GM18858 (cell line): ENCODE measurements around the gene ZDHHC11B.
"Not testable (repeated sequence)": the region's sequence is repeated elsewhere in the genome, so short reads cannot be mapped to it uniquely, and the experiment has no call there.

Experiments
- ATAC-seq: cut with Tn5 transposase; IDR thresholded peaks from one replicate; pipeline ENCODE4 v1.9.1; 2021; ENCODE audit not compliant: unreplicated experiment

Gene ZDHHC11B

DNA sequence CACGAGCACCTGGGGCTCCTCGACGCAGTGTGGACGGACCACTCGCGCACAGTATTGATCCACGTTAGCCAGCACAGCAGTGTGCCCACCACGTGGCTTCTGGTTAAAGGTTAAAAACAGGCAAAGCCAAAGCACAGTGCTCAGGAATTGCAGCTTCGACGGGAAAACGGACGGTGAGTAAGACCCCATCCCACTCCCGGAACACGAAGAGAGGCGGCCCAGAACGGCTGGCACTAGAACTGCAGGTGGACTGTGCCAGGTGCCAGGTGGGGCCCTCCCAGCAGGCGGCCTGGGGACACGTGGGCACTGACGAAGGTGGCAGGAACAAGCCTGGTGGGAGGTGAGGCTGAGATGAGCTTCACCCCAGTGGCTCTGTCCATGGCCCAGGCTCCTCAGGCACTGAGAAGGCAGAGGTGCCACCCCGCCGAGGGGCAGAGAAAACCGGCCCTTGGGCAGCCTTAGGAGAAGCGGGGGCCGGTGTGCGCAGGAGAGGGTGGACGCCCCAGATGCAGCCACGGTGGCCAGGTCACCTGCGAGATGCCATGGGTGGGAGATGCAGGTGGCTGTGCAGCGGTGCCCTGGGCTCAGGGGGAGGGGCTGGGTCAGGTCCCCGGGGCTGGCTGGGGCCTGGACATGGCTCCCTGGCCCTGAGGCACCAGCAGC lies 96.0 kb downstream of the ZDHHC11B start:
- ATAC-seq, result not testable (repeated sequence)

DNA sequence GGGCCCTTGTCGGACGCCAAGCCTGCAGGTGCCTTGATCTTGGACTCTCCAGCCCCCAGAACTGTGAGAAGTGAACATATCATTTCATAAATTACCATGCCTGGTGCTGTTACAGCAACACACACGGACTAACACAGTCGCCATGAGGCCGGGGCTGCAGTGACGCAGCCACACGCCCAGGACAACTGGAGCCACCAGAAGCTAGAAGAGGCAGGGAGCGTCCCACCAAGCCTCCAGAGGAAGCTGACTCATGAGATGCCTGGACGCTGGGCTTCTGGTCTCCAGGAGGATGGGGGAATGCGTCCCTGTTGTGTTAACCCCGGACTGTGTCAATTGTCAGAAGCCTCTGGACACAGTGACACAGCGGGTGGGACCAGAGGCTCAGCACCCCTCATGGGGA lies 97.6 kb downstream of the ZDHHC11B start:
- not testable (repeated sequence) for ATAC-seq

DNA sequence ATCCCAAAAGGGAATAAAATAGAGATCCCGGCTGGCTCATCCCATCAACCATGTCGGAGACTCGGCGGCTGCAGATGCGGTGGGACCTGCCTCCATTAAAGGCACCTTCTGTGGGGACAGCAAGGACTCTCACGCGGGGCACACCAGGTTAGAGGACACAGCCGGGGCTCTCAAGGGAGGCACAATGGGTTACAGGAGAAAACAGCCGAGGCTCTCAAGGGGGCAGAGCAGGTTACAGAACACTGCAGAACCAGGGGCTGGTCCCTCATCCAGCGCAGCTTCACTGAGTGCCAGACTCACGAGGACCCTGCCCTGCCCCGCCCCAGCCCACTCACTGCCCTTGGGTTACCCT lies 98.4 kb downstream of the ZDHHC11B start:
- ATAC-seq, result not testable (repeated sequence)

DNA sequence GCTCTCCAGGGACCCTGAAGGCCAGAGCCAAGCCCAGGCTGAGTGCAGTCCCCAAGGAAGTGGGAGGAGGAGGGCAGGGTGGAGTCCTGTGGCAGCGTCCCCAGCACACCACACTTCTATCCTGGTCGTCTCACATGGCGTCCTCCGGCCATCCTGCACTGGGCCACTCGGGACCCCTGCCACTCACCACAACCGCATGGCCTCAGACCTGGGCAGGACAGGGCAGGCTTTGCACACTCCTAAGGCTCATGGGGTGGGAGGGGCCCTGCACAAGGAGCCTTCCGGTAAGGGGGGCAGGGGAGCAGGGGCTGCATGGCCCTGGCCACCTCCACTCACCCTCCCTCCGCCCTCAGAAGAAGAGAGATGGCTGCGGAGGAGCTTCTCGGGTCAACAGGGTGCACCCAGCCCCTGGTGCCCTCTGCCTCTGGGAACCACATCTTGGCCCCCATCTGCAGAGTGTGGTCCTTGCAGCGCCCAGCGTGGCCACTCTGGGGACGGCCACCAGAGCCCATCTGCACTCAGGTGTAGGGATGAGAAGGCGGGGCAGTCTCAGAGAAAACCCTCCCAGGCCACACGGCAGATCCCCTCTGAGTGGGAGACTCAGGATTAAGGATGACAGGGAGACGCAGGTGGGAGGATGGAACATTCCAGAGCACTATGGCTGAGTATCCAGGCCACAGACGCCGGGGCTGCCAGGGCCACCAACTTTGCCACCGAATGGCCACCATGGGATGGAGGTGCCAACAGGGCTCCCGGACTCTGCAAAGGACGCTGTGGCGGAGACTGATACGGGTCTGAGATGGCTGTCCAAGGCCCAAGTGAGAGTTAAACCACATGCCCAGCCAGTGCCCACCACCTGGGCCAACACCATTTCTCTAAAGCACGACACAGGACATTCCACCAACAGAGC lies 99.0 kb downstream of the ZDHHC11B start:
- ATAC-seq, result no peak

DNA sequence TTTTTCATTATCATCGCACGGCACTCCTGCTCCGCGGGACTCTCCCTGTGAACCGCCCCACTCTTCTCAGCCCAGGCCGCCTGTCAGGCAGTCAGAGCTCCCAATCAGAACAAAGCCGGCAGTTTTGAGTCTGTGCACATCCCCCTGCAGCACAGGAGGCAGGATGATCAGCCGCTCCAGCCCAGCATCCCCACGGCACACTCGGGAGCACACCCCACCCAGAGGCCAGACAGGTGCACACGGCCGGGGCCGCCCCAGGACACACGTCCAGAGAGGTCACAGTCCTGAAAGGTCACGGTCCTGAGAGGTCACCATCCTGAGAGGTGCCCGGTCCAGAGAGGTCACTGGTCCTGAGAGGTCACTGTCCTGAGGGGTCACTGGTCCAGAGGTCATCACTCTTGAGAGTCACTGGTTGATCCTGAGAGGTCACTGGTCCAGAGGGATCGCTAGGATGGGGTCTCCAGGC lies 99.7 kb downstream of the ZDHHC11B start:
- no peak for ATAC-seq

DNA sequence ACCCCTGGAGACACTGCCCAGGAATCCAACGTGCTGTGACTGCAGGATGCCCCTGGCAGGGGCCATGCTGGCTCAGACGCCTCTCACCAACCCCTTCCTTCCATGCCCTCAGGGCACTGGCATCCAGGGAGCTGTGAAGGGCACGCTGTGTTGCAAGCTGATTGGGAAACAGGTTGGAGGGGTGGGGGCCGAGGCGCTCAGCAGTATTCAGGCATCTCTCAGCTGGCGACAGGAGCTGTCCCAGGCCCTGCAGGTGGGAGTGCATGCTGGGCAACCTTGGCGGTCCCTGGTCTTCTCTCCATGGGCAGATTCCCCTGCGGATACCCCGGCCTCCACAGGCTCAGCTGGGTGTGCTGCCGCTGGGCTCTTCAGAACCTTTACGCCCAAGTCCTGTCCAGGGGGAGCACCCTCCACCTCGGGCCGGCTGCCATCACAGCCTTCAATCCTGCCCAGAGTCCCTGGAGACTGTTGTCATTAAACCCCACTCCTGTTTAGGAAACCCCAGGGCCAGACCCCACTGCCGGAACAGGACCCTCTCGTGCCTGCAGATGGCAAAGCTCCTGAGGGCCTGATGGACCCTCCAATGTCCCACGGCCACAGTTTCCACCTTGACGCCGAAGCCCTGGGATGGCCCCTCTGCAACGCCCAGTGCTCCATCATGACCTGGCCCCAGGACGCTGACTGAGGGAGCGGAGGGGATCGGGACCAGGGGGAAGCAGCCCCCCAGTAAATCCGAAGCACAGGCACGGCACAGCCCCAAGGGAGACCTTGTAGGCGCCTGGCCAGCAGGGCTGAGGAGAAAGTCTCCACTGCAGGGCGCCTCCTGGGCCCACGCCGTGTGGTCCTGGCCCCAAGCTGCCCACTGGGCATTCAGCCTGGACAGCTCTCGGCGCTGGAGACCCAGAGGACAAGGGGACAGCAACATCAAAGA lies 100.7 kb downstream of the ZDHHC11B start:
- ATAC-seq, result no peak

DNA sequence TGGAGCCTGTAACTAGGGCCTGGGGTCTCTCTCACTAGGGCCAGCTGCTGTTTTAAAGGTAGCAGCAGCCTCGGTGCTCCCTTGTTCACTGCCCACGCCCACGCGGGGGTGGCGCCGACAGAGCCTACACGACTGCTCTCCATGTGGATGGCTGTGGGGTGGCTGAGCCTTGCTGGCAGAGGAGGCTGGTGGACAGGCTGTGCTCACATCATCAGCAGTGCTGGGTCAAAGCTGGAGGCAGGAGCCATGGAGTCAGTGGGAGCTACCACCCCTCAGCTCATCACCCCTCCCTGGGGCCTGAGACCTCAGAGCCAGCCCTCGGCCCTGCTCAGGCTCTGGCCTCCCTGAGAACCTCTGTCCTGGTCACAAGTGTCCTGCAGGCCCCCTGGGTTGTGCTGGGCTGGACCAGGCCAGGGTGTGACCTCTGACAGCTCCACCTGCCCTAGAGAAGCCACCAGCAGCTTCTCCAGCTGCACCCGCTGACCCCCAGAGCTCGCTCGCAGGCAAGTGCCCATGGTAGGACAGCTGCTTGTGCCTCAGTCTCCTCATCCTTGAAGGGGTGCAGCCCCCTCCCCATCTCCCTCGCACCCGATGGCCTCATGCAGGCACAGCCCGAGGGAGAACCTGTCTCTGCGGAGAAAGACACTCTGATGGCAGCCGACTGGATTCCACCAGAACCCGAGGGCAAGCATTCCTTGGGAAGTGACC lies 101.7 kb downstream of the ZDHHC11B start:
- not testable (repeated sequence) for ATAC-seq

DNA sequence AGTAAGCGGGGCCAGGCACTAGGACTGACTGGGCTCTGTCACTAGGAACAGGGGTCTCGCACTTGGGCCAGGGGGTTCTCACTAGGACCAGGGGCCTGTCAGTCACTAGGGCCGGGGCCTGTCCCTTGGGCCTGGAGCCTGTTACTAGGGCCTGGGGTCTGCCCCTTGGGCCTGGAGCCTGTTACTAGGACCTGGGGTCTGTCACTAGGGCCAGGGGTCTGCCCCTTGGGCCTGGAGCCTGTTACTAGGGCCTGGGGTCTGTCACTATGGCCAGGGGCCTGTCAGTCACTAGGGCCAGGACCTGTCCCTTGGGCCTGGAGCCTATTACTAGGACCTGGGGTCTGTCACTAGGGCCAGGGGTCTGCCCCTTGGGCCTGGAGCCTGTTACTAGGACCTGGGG lies 102.3 kb downstream of the ZDHHC11B start:
- not testable (repeated sequence) for ATAC-seq

DNA sequence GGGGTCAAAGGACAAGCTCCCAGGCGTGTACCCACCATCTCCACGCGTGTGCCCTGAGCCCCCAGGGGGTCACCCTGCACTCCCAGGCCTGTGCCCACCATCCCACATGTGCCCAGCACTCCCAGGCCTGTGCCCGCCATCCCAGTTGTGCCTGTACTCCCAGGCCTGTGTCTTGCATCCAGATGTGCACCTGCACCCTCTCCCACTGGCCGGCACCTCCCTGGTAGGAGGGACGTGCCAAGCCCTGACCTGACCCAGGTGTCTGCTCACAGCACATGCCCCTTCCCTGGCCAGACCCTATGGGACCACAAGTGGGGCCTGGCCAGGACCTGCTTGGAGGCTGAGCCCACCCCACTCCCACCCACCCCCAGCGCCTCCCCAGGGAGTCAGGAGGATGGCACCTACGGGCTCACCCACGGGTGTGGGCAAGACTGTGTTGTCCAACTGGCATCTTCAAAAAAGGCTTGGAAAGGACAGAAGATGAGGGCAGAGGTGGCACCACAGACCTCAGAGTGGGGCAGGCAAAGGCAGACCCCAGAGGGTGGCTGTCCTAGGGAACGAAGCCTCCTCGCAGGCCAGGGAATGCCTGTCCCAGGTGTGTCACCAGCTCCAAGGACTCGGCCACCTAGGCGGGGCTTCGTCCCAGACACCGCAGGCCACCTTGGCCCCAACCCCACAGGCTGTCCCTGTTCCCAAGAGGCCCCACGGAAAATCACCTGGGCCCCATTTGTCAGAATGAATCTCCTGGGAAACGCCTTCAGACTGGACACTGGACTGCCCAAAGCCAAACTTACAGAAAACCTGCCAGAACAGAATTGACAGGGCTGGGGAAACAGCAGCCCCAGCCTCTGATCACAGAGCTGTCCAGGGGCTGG lies 103.0 kb downstream of the ZDHHC11B start:
- ATAC-seq, result not testable (repeated sequence)

DNA sequence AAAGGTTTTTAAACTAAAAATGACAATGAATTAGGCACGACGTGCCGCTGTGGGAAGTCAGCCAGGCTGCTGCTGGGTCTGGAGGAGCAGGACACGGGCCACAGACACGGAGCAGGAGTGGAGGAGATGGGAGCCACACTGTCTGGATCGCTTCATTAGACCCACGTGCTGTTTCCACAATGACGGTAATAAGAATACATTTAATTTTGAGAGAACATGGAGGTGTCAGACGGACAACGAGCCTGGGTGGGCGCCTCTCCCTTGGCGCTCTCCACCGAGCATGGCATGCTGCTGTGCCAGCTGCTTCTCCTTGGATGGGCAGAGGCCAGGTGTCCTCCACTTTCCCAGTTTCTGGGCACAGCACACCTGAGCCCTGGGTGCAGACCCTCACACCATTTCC lies 103.7 kb downstream of the ZDHHC11B start:
- ATAC-seq, result not testable (repeated sequence)

DNA sequence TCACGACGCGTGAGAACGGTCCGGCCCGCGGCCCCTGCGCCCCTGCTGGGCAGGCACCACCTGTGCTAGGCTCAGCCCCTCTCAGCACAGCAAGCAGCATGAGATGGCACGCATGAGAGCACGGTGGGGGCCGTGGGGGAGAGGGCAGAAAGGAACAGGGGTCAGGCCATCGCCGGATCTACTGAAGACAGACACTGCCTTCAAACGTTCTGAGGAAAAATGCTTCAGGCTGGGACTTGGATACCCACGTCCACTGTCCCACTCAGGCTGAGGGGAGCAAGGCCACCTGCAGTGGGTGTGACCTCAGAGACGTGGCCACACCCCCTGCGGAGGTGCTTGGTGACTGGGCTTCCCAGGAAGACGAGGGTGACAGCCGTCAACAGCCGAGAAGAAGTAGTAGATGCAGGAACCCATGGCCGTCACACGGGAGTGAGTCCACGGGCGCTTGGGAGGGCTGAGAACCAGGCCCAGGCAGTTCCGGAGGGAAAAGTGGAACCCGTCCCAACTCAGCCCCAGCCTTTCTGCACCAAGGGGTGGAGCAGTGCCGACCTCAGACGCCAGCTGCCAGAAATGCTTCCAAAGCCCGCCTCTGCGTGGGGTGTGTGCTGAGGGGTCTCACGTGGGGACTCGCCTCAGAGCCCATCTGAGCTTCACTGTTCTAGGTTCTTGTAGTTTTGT lies 104.3 kb downstream of the ZDHHC11B start:
- not testable (repeated sequence) for ATAC-seq

DNA sequence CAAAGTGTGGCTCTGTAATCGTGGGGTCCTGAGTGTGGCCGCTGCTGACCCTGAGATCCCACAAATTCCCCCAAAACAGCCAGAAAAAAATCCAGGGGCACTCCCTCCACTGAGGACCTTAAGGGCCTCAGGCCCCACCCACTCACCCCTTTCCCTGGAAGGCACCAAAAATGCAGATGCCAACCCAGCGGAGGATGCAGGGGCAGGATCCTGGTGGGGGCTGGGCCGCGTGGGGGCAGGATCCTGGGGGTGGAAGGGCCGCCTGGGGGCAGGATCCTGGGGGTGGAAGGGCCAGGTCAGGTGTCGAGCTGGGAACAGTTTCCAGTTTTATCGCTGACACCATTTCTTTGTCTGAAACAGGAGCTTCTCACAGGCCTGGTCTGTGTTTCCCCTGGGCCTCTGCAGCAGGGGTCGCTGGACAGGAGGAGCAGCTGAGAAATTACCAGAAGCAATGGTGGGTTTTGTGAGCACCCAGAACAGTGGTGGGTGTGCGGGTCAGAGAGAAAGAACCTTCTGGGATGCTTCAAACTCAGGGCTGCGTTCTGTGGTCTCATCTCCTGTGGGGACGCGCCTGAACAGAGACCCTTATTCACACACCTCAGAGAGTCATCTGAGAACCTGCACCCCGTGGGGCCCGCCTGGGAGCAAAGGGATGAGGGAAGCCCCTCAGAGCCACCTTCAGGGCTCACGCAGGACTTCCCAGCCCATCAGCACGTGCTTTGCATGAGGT lies 105.2 kb downstream of the ZDHHC11B start:
- ATAC-seq, result not testable (repeated sequence)

DNA sequence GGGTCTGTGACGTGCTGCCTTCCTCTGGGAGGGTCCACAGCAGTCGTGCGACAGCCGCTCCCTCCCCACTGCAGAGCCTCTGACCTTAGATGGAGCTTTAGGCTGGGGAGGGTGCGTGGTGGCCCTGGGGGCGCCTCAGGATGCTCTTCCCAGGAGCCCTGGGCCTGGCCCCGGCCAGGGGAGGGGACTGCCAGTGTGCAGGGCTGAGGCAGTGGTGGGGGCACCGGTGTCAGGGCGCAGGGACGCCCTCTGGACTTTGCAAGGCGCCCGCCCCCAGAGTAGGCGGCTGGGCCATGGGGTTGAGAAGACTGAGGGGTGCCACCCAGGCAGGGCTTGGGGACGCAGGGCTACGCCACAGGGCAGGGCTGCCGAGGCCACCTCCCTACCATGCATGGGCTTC lies 106.0 kb downstream of the ZDHHC11B start:
- ATAC-seq, result not testable (repeated sequence)

DNA sequence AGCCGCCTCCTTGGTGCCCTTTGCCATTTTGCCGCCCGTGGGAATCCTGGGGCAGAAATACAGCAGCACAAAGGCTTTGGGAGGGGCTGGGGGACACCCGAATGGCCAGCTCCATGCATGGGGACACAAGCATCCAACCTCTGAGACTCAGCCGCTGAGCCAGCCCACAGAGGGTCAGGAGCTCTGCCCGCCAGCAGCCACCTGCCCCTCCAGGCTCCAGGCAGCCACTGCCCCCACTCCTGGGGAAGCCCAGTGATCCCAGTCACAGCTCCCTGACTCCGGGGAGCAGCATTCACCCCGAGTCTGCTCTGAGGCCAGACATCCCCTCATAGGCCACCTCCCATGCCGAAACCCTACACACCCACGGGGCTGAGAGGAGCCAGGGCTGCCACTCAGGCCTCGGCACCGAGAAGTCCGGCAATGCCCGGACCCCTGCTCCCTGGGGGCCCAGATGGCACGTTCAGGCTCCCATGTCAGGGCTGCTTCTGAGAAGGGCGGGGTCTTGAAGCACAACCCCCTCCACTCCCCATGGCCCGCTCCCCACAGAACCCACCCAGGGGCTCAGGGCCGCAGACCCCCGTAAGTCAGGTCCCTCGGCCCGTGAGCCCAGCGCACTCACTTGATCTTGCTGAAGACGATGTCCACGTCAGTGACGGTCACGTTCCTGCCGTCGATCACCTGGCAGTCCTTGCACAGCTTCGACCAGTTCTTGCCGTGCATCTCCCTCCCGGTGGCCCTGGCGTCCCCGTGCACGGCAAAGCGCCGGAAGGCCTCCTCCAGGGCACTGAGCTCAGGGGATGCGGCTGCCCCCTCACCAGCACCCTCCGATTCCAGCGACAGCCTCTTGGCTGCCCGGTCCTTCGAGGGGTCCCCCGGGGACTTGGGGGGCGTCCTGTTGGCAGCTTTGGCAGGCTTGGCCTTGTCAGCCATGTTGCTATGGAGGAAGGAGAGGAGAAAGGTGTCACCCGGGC lies 107.1 kb downstream of the ZDHHC11B start:
- ATAC-seq, result no peak

DNA sequence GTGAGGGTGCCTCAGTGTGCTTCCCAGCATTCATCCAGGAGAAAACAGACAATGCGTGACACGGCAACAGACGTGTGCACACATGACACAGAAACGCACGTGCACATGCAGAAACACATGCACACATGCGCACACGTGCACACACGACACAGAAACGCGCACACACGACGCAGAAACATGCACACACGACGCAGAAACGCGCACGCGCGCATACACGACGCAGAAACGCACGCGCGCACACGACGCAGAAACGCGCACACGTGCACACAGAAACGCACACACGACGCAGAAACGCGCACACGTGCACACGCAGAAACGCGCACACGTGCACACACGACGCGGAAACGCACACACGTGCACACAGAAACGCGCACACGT lies 107.8 kb downstream of the ZDHHC11B start:
- no peak for ATAC-seq

DNA sequence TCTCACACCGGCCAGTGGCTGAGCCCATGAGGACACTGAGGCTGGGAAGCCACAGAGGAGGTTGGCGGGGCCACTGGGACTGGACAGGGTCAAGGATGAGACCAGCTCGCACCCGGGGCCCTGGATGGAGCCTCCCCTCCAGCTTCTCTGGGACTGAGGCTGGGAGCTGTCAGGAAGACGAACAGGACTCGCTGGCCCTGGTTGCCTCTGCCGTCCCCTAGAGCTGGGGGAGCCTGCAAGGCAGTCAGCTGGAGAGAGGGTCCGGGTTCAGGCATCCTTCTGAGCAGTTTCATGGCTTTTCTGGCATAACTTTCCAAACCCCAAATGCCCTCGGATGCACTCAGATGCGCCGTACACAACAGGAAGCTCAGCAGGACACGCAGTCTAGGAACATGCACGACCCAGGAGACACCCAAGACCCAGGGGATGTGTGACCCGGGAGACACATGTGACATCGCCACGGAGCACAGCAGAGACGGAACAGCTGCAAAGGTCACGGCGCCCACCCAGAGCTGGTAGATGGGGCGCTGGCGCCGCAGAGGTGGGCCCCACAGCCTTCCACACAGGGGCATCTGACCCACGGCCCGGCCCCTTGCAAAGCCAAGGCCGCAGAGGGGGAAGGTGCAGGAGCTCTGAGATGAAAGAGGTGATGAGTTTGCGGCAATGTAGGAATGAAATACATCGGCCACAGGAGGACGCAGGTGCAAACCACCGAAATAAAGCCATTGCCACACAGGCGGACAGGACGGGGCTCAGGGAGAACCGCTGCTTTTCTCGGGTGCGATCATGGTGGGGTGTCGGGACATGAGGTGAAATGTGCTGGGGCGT lies 108.4 kb downstream of the ZDHHC11B start:
- no peak for ATAC-seq
